Measurements from ENCODE around the gene AP2M1.
"Not testable (repeated sequence)": the region's sequence is repeated elsewhere in the genome, so short reads cannot be mapped to it uniquely, and the experiment has no call there.

The AP2M1 gene

DNA sequence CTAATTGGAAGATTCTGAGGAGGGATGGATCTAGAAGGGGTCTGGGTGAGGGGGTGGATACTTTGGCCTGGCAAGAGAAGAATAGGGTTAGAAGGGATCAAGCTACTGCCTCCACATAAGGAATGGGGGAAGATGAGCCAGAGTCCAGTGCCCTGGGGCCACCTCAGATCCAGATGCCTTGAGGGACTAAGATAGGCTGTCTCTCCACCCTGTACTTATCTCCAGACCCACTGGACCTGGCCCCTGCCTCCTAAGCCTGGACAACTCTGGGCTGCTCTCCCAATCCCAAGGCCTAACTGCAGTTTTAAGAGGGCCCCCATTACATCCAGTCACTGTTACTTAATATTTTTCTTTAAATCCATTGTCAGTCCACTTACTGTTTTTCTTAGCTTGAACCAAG is 17.4 kb upstream of the AP2M1 start:
- no peak for DNase-seq

DNA sequence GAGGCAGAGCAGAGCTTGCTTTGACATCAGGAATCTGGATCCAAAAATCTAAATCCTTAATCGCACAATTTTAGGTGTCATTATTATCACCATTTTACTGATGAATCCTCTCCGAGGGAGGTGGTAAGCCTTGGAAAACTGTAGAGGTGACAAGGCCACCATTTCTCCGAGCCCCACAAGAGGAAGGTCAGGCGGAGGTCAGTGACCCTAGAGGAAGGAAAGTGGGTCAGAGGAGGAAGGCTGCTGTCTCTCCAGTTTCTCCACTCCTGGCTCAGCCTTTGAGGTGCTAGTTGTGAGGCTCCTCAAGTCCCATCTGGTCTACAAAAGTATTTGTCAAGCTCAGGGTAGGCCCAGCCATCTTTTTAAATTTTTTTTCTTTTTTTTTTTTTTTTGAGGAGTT is 16.3 kb upstream of the AP2M1 start:
- DNase-seq = no peak

DNA sequence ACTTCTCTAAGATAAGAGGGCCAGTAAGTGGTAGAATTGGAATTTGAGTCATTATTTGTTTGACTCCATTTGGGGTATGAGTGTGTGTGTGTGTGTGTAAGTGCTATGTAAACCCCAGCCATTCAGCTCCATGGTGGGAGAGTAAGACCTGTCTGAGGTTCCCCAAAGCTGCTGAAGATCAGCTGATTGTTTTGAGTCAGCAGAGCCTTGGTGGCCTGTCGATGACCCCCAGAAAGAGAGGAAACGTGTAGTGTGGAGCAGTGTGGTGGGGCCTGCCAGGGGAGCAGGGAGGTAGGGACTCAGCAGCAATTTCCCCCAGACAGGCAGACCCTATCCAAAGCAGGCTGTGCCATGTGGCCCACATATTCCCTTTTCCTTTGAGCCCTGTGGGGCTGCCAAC is 14.2 kb upstream of the AP2M1 start:
- DNase-seq = no peak

- not testable (repeated sequence) for DNase-seq
Measured at GRCh38 chr3:184162571-184163070, 12.0 kb upstream of the AP2M1 start.

- no peak for DNase-seq
Measured at GRCh38 chr3:184164648-184165330, 9.9 kb upstream of the AP2M1 start.

- no peak for DNase-seq
Measured at GRCh38 chr3:184165543-184165942, 9.1 kb upstream of the AP2M1 start.

GRCh38 chr3:184166671-184167070 is 8.0 kb upstream of the AP2M1 start:
- DNase-seq = no peak

DNA sequence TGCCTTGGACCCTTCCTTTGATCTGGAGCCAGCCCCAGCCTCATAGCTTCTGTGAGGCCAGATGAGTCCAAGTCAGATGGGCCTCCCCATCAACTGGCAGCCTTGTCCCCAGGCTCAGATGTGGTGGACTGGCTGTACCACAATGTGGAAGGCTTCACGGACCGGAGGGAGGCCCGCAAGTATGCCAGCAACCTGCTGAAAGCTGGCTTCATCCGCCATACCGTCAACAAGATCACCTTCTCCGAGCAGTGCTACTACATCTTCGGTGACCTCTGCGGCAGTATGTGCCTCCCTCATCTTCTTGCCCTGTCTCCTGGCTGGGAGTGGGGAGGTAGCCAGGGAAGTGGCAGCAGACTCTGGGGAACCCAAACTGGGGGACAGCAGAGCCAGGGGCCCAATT is 6.9 kb upstream of the AP2M1 start:
- no peak for DNase-seq

- DNase-seq = no peak
Measured at GRCh38 chr3:184168363-184169120, 6.1 kb upstream of the AP2M1 start.

DNA sequence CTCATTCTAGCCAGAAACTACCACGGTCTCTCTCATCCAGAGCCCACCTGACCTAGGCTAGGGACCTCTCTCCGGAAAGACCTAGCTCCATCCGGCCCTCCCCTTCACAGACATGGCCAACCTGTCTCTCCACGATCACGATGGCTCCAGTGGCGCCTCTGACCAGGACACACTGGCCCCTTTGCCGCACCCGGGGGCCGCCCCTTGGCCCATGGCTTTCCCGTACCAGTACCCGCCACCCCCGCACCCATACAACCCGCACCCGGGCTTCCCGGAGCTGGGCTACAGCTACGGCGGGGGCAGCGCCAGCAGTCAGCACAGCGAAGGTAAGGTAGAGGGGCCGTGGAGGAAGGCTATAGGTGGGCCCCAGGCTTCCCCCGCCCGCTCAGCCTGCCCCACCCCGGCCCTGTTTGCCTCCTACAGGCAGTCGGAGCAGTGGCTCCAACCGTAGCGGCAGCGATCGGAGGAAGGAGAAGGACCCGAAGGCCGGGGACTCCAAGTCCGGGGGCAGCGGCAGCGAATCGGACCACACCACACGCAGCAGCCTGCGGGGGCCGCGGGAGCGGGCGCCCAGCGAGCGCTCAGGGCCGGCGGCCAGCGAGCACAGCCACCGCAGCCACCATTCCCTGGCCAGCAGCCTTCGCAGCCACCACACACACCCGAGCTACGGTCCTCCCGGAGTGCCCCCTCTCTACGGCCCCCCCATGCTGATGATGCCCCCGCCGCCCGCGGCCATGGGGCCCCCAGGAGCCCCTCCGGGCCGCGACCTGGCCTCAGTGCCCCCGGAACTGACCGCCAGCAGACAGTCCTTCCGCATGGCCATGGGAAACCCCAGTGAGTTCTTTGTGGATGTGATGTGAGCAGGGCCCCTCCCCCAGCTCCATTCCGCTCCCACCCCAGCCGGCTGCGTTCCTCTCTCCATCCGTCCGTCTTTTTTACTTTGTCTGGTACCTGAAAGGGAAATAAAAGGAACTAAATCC is 4.5 kb upstream of the AP2M1 start:
- no peak for DNase-seq

- DNase-seq = no peak
Measured at GRCh38 chr3:184171562-184171961, 3.1 kb upstream of the AP2M1 start.

GRCh38 chr3:184172681-184173373 is 1.8 kb upstream of the AP2M1 start:
- no peak for DNase-seq

- DNase-seq = no peak
Measured at GRCh38 chr3:184173374-184173722, 1.3 kb upstream of the AP2M1 start.

- DNase-seq = no peak
Measured at GRCh38 chr3:184174284-184174645, 390 bp upstream of the AP2M1 start.

DNA sequence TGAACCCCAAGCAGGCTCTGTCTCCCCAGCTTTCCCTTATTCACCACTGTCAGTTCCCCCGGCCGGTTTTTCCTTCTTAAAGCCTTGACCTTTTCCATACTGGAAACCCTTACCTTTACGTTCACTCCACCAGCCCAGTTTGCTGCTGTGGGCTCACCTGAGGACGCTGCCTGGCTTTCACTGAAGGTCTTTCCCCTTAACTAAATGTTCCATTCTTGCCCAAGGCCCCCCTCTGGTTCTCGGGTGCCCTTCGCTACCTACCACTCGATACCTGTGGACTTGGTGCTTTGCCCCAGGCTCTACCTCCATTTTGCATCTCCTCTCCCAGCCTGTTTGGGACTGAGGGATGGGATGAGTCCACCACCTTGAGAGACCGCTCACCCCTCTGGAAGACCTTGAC is 851 bp downstream of the AP2M1 start:
- DNase-seq = no peak

DNA sequence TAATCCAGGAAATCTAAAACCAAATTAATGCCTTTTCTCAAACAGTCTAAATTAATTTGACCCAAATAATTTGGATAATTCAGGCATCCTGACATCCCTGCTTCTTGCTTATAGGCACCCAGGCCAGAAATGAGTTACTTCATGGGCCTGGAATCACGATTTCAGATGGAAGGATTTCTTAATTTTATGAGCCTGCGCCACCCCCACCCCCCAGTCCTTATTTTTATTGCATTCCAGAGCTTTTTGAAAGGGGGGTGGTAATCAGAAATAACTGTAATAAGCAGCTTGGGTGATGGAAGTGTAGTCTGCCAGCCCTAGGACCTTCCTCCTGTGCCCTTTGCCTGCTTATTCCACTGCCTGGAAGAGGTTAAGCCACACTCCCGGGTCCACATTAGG is 1.3 kb downstream of the AP2M1 start:
- no peak for DNase-seq

- DNase-seq = no peak
Measured at GRCh38 chr3:184176377-184177330, 2.0 kb downstream of the AP2M1 start.

GRCh38 chr3:184177331-184177731 is 2.7 kb downstream of the AP2M1 start:
- peak; percentile 60 for DNase-seq

GRCh38 chr3:184177767-184178306 is 3.2 kb downstream of the AP2M1 start:
- peak; percentile 53 for DNase-seq

GRCh38 chr3:184178521-184179138 is 4.0 kb downstream of the AP2M1 start:
- DNase-seq = peak; percentile 50

DNA sequence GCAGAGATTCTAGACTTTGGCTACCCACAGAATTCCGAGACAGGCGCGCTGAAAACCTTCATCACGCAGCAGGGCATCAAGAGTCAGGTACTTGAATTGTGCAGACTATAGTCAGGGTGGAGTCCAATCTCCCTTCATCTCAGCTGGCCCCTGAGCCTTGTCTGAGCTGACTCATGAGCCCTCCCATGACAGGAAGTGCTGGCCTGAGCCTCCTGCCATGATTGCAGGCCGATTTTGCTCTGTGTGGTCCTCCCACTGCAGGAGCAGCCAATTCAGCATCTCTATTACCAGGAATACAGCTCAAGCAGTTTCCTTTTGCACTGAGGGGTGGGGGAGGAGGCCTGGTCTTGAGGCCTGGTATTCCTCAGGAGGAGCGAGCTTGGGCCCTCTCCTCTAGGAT is 5.5 kb downstream of the AP2M1 start:
- peak; percentile 30 for DNase-seq

Measured in activated effector memory CD4-positive, alpha-beta T cell treated with anti-CD3 and anti-CD28 coated beads, Interleukin-2, amount 50 U/mL, for 16 hours (primary cell).